ENCODE results near the gene HMX2.

HMX2 gene

DNA sequence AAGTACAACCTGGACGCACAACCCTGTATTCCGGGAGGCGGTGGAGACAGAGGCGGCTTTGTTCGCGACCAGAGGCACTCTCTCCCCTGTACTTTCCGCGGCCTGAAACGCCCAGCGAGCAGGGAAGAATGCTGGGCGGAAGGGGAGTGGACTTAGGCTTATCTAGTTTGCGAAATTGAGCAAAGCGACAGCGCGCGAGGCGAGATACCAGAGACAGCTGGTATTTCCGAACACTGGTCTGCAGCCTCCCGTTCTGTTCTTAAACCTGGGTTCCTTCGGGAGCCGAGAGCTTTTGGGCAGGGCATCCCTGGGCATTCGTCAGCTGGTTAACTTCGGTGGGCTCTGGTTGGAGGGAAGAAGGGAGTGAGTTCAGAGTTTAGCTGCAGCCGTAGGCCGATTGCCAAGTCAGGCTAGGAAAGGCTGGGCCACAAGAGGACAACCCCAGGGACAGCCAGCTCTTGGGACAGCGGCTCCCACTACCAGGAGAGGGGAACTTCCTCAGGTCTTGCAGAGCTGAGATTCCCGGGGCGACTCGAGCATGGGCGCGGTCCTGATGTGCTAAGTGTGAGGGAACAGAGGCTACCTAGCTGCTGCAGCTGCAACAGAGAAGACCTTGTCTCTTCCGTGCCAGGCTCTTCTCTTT is 8.3 kb upstream of the HMX2 start:
- DNase-seq: no peak

DNA sequence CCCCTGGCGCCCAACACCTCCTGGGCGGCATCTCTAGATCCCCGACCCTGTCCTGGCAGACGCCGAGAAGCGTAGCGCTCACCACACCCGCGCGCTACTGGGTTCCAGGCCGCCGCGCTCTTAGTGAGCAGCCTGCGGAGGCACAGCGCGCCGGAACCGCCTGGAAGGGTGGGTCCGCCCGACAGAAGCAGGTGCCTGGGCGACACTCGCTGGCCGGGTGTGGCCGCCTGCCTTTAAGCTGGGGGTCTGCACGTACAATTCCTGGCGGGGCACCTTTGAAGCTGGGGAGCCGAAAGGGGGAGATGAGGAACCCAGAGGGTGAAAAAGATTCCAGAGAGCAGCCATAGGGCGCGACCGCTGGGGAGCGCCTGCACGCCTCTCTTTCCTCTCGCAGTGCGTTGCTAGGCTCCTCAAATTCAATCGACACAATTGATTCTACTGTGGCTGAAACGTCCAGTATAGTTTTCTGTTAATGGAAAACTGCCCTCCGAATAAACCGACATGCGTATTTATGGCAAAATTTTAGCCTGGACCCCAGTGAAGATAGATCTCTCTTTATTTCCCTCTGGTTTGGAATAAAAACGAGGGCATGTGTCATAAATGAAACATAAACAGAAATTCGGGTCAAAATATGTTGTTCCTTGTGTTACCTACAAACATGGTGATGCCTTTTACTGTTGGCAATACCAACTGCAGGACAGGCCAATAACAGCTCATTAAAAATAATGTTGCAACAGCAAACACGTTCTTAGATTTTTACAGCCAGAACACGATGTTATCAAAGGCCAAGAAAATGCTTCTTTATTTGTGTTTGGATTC is 7.6 kb upstream of the HMX2 start:
- DNase-seq: no peak

DNA sequence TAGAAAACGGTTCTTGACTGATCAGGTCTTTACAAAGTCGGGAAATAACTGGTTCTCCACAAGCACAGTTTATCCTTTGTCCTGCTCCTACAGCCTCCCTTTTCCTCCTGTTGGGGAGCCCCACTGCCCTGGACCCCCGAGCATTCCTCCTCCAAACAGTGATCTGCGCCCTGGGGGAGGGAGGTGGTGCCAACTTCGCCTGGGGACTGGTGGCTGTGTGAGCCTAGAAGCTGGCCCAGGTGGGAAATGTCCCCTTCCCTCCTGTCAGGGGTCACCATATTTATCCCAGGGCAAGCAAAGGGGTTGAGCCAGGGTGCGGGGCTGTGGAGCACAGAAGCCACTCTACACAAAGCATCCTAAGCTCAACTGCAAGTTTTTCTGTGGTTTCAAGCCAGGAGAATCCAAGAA is 6.9 kb upstream of the HMX2 start:
- no peak for DNase-seq

DNA sequence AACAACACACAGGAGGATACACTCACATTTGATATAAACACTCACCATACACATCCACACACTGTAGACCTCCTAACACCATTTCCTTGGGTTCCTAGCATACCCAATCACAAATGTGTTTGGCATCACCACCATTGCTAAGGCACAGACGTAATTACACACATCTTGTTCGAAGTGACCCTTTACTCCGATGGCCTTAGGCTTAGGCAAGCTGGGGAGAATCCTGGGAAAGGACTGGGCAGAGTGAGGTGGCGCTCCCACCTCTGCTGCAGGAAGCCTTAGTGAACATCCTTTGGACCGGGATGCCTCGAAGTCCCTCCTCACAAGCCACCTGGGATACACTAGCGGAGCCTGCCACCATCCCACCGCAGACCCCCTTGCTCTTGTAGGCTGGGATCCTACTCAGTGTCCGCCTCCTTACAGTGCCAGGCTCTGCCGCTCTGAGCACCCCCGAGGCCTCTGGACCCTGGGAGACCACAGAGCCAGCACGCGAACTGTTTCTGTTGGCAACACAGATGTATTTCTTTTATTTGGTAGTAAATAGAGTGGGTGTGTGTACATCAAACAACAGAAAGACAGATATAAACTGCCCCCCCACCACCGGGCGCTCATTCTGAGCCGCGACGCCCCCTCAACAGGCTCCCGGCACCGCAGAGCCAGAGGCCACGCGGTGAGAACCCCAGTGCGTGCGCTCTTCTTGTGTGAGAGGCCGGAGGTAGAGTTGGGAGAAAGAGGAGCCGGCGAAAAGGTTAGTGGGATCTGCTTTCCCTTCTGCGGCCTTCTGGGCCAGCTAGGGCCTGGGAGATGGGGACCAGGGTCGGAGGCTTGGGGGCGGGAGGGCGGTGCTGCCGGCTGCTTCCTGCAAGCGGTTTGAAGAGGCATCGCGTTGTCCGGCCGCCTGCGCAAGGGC is 5.9 kb upstream of the HMX2 start:
- DNase-seq: no peak

DNA sequence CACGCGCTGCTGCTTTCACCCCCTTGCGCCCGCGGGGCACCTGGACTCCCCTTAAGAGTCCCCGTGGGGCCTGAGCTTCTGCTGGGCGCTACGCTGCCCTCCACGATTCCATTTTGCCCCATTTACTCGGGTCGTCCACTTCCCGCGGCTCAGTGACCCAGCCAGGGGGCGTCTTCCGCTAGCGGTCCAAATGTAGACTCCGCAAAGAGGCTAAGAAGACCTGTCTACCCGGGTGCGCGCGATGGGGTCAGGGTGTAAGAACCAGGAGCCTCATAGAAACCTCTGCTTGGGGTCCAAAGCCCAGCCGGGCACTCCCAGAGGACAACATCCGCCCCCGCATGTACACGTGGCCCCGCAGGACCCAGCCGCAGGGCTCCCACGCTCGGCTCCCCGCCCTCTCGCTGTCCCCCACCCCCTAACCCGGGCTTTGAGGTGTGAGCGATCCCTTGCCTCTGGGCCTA is 5.2 kb upstream of the HMX2 start:
- no peak for DNase-seq

DNA sequence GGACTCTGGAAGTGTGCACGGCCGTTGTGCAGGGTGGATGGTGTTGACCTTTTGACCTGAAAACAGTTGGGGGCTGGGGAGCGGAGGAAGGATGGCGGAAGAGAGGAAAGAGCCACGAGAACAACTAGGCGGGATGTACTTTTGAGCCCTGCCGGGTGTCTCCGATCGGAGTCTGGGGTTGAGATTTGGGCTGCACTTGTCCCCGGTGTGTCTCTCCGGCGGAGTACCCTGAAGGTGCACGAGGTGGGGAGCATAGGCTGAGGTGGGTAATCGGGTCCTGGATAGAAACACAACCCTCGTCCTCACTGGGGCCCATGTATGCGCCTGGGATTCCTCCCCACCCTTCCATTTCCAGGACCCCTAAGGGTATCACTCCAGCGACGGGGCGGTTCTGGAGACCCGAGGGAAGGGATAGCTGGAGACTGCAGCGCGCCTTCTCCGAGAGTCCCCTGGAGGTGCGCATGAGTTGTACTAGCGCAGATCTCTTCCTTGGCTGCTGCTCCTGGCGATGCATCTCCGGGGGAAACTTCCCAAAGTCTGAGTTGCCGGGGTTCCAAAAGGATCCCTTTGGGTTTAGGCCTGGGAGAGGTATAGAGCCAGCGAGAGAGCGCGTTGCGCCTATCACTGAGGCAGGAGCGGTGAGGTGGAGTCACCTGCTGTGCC is 4.6 kb upstream of the HMX2 start:
- no peak for DNase-seq

DNA sequence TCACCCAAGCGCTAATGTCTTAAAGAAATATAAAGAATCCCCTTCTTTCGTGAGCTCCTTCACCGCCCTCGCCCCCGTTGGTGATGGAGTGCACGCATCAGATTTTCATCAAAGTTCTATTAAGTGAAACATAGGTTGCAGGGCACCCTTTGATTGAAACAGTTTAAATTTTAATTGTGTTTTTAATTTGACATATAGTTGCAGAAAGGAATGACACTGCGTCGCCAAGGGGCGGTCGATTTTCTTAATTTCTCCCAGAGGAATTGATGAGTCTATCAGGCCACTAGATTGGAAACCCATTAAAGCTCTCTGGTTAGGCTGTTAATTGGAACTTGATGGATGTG is 4.1 kb upstream of the HMX2 start:
- DNase-seq: no peak

DNA sequence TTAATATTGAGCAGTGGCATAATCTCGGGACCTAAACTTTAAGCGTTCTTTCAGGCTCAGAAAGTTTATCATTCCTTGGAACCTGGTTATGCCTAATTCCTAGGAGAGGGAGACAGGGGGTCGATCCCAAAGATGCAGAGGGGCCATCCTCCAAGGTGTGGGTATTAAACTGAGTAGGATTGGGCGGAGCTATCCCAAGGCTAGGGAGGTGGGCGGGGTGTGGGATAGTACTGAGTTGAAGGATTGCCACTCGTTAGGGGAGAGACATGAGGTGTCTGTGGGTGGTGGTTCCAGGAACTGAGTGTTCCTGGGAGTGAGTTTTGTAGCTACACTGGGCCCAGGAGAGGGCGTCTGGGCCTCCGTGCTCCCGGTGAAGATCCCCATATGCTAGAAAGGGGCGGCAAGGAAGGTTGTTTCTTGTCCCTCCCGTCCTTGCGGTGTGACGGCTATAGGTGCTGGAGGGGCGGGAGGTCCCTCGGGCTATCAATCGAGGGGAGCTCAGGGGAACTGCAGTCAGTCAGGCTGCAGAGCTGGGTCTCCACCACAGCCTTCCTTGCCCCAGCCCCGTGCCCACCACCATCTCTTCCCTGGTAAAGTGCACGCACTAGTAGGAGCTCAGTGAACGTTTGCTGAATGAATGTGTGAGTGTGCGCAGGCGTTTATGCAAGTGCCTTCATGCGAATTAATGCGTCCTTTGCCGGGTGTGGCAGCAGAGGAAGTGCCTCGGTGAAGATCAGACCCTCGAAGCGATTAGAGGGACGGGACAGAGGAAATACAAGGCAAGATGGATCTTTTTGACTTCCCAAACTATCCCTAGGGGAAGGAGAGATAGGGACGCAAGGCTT is 3.0 kb upstream of the HMX2 start:
- no peak for DNase-seq

DNA sequence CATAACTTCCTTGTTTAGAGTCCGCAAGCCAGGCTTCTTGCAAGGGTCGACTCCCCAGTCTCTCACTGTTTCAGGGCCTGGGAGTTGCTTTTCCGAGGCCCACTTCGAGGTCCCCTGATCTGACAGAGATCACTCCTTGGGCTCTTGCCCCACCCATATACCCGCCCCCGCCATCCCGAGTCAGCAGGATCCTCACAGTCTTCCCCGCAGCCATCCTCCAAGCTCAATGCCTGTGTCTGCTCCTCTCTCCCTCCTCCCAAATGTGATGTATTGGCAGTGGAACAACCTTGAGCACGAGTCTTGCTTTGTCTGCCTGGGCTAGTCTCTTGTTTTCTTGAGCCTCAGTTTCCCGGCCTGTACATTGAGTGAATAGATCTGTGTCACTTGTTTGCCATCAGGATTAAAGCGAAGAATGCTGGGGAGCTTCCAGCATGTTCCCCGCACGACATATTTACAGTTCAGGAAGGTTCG is 2.4 kb upstream of the HMX2 start:
- no peak for DNase-seq

DNA sequence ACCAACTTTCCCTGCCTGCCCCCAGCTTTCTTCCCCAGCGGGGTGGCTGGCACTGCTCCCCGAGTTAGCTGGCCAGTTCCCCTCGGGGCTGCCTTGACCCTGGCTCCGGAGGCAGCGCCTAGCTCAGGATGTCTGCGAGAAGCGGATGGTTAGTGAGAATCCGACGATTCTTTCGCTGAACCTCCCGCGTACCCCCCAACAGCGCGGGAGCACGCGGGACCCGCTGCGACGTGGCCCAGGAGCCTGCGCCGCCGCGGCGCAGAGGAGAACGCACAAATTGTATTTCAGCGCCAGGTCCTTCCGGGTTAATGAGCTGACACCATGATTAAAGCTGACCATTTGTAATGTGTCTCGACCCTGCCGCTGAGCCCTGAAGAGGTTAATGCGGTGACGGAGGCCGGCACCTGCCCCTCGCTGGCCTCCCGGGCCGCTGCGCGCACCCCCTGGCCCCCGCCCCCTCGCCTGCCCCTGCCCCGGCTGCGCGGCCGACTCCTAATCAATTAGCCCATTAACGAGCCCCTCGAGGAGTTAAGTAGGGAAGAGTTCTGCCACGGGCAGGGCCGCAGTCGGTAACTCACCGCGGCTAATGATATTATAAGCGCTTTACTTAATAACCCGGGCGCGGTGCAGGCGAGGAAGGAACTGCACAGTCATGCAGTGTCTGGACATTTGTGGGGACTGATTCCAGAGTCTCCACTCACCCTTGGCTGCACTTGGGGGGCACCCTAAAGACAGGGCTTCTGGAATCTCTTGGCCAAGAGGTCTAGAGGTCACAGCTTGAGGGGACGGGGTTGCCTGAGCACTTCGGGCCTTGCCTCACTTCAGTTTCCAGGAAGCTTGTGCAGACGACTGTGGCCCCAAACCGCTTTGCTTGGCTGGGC is 1.7 kb upstream of the HMX2 start:
- DNase-seq: no peak

DNA sequence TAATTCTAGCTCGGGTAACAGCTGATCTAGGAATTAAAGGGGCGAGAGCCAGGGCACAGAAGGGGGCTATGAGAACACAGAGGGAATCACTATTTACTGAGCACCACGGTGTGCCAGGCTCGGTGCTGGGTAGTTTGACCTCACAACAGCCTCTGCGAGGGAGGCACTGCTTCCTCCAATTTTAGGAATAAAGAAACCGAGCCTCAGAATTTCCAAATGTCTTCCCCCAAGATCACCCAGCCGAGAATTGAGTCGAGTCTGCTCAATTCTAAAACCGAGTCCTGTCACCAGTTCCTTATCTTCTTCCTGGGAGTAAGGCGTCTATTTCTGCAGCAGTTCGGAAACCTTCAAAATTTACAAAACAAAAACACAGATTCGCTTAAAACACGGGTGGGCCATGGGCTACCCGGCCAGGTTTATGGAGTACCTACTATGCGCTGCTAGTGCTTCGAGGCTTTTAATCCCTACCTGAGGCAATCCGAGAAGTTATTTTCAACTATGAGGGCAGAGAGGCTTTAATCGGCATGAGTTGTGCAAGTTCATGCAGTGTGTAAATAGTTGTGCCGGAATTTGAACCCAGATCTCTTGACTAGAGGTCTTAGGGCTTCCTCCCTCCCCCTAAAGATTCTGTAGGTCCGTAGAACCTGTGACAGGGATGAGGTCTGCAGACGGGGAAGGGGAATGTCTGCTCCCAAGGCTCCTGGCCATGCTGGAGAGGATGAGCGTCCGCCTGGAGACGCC is 872 bp upstream of the HMX2 start:
- DNase-seq: no peak

DNA sequence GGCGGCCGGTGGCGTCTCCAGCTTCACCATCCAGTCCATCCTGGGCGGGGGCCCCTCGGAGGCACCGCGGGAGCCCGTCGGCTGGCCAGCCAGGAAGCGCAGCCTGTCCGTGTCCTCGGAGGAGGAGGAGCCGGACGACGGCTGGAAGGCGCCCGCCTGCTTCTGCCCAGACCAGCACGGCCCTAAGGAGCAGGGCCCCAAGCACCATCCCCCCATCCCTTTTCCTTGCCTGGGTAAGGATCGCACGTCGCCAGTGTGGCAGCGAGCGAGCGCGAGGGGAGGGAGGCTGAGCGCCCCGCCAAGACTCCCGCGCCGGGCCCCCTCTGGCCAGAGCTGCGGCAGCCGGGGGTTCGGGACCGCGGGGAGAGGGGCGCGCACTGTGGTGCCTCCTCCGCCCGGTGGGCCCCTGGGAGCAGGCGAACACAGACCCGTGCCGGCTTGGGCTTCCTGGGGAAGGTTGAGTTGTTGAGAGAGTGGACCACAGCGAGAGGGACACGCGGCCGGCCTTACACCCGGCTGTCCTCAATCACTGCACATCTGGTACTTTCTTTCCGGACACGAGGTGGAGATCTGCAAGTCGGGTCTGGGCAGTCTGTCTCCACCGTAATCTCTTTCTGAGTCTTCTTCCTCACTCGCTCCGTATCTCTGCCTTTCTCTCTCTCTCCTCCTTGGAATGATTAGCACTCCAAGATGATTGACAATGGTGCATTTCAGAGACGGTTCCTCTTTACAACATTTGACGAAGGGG is 652 bp downstream of the HMX2 start:
- no peak for DNase-seq

DNA sequence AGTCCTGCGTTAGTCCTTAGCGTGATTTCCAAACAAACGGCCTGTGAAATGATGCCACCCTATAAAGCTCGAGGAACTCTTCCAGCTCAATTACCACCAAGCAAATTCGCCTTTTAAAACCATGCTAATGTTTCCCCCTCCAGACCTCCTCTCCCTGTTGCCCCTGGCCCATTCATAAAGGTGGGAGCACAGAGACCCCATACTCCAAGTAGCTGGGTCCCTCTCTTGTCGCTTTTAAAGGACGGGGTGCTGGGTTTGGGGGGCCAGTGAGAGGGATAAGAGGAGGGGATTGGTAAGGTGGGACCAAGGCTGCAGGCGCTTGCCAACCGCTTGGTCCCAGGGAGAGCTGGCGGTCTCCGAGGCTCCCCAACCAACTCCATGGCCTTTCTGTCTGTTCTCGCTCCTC is 1.2 kb downstream of the HMX2 start:
- DNase-seq: no peak

DNA sequence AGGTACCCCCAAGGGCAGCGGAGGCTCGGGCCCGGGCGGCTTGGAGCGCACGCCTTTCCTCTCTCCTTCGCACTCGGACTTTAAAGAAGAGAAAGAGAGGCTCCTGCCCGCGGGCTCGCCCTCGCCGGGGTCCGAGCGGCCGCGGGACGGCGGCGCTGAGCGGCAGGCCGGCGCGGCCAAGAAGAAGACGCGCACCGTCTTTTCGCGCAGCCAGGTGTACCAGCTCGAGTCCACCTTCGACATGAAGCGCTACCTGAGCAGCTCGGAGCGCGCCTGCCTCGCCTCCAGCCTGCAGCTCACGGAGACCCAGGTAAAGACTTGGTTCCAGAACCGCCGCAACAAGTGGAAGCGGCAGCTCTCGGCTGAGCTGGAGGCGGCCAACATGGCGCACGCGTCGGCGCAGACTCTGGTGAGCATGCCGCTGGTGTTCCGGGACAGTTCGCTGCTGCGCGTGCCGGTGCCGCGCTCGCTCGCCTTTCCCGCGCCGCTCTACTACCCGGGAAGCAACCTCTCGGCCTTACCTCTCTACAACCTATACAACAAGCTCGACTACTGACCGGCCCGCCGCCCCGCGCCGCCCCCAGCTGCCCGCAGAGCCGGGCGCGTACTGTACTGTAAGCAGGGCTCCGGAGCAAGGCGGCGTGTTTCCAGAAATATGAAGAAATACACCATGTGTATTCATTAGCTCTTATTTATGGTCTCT is 1.8 kb downstream of the HMX2 start:
- no peak for DNase-seq

DNA sequence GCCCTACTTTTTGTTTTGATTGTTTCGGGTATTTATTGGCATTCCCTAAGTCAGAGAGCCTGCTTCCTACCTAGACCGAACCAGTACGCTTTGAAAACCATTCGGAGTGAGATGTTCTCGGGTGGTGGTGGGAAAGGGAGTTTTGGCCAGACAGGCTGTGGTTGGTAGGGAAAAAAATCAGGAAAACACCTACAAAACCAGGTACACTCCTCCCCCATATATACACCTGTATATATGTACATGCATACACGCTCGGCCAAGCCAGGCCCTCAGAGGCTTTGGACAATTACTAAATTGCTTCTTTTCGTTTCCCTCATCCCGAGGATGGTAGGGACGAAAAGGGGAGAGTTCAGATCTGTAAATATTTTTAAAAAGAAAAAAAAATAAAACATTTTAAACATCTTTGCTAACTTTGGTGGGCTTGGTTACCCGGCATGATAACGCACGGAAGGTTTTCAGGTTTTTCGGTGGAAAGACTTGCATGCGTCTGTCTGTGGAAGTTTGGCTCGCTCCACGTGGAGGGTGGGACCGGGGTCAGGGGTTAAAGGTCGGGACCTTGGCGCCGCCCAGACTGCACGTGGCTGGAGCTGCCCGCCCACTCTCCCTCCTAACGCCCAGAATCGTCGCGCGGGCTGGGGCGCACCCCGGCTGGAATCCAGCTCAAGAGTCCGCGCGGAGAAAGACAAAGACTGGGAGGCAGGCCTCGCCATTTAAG is 2.5 kb downstream of the HMX2 start:
- no peak for DNase-seq

DNA sequence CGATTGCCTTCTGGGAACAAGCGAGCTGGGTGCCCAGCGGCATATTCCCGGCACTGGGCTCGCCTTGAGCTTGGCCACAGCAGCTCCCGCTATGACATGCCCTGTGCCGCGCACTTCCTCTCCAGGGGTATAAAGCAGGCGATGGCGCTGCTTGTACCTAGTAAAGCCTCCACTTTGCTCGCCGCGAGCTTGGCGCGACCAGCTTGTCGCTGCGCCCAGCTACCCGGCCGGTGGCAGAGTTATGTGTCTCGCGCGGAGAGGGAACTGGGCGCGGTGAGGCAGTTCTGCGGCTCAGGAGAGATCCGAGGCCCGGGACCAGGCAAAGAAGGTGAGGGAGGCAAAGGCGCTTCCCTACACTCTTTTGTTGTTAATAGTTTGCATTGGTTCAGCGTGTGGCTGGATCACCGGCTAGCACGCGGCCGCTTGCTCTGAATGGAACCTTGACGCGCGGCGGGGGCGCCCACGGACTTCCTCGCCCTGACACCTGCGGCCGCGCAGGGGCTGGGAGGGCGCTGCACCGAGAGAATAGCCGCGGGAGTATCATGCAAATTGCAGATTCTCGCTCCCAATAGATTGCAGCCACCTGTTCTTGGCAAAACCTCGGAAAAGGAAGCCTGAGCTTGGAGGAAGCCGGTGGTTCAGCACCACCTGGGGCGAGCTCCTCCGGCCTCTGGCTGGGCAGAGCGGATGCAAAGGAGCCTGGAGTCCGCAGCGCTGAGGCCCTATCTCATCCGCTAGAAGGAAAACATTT is 3.2 kb downstream of the HMX2 start:
- no peak for DNase-seq

DNA sequence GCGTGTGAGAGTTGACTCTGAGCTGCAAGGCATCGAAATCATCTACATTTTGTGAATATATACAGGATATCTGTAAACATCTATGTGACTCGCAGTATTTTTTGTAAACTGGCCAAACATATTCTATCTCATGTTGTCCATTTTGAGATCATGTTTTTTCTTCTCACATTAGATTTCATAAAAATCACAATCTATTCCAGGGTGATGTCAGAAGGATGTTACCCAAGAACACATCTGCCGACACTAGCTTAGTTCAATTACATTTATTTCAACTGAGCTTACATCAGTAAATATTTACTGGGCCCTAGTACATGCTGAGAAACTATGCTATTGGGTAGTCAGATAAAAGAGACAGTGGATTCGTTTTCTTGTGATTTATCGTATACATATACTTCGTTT is 3.8 kb downstream of the HMX2 start:
- DNase-seq: no peak

Data from SHP77 treated with DMSO at 0.1 percent for 48 hours (cell line).